MM.1S (cell line): ENCODE results near the gene TMEM258.

ENCODE experiments used
- EZH2 ChIP-seq: fragments of 300-600 bp; sonication (generic); optimal IDR thresholded peaks from 2 replicates; pipeline ENCODE3; 2017; ENCODE audit warnings: low read depth, mild to moderate bottlenecking, antibody characterized with exemption, low read length, mixed read lengths
- EZH2phosphoT487 ChIP-seq: fragments of 300-600 bp; sonication (generic); IDR thresholded peaks from 2 replicates; pipeline ENCODE4 v1.6.1; 2018; ENCODE audit warnings: antibody characterized with exemption, low read length
- TF ChIP-seq, protein P1 (sequence below): fragments of 300-600 bp; sonication (generic); IDR thresholded peaks from 2 replicates; pipeline ENCODE4 v1.5.1; 2016; ENCODE audit warnings: antibody characterized with exemption, low read length, mixed read lengths

GRCh38 chr11:61838501-61838900 lies 46.1 kb upstream of the TMEM258 start:
- TF ChIP-seq, protein P1, sequence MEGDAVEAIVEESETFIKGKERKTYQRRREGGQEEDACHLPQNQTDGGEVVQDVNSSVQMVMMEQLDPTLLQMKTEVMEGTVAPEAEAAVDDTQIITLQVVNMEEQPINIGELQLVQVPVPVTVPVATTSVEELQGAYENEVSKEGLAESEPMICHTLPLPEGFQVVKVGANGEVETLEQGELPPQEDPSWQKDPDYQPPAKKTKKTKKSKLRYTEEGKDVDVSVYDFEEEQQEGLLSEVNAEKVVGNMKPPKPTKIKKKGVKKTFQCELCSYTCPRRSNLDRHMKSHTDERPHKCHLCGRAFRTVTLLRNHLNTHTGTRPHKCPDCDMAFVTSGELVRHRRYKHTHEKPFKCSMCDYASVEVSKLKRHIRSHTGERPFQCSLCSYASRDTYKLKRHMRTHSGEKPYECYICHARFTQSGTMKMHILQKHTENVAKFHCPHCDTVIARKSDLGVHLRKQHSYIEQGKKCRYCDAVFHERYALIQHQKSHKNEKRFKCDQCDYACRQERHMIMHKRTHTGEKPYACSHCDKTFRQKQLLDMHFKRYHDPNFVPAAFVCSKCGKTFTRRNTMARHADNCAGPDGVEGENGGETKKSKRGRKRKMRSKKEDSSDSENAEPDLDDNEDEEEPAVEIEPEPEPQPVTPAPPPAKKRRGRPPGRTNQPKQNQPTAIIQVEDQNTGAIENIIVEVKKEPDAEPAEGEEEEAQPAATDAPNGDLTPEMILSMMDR, result no peak
- no peak for TF ChIP-seq EZH2
- no peak for TF ChIP-seq EZH2phosphoT487
